ENCODE data around the gene ZWILCH. TPM values are rescaled to one million over a fixed set of nuclear protein-coding genes. Genes with fewer than 3 reads are reported as not detected.
"Not testable (repeated sequence)": the region's sequence is repeated elsewhere in the genome, so short reads cannot be mapped to it uniquely, and the experiment has no call there.

ZWILCH gene
- total RNA-seq, 2 experiments from 2014 or later: 28.1 to 28.7 TPM

- ATAC-seq (ENCODE audit: low read depth) (no peak), DNase-seq (no peak)
- Mint-ChIP-seq H3K27me3 (peaks cover 16% of the 10 kb centered on the region), H3K27ac (no peak overlapping the region), H3K4me3 (no peak overlapping the region), H3K36me3 (no peaks in the 10 kb centered on the region), H3K9me3 (no peaks in the 10 kb centered on the region), H3K4me1 (peaks cover 3% of the 10 kb centered on the region)
- POLR2A ChIA-PET: no interaction called here
Measured at GRCh38 chr15:66586155-66586976, 81.2 kb downstream of the ZWILCH start.

- no peak for ATAC-seq (ENCODE audit: low read depth)
- Mint-ChIP-seq H3K9me3 (no peaks in the 10 kb centered on the region), H3K27me3 (peaks cover 16% of the 10 kb centered on the region), H3K27ac (no peak overlapping the region), H3K36me3 (no peaks in the 10 kb centered on the region), H3K4me3 (no peak overlapping the region), H3K4me1 (no peaks in the 10 kb centered on the region)
- DNase-seq: no peak
- POLR2A ChIA-PET: interaction anchor here (0.6 kb wide), 1 partner anchor 24 kb away, joined by 3 read pairs; no protein-coding TSS in a partner anchor
Measured at GRCh38 chr15:66587020-66587419, 81.9 kb downstream of the ZWILCH start.

- H3K4me3 Mint-ChIP-seq: no peak overlapping the region
- no peaks in the 10 kb centered on the region for H3K9me3 Mint-ChIP-seq
- DNase-seq: no peak
- ATAC-seq (ENCODE audit: low read depth): no peak
- POLR2A ChIA-PET: no interaction called here
- H3K36me3 Mint-ChIP-seq: no peaks in the 10 kb centered on the region
- no peaks in the 10 kb centered on the region for H3K4me1 Mint-ChIP-seq
- H3K27ac Mint-ChIP-seq: no peak overlapping the region
- H3K27me3 Mint-ChIP-seq: peaks cover 16% of the 10 kb centered on the region
Measured at GRCh38 chr15:66587749-66588148, 82.6 kb downstream of the ZWILCH start.

- ATAC-seq (ENCODE audit: low read depth): no peak
- Mint-ChIP-seq H3K4me1 (no peaks in the 10 kb centered on the region), H3K27me3 (peaks cover 16% of the 10 kb centered on the region), H3K9me3 (no peaks in the 10 kb centered on the region), H3K4me3 (no peak overlapping the region), H3K36me3 (no peaks in the 10 kb centered on the region), H3K27ac (no peak overlapping the region)
- no peak for DNase-seq
- POLR2A ChIA-PET: no interaction called here
Measured at GRCh38 chr15:66588537-66588936, 83.4 kb downstream of the ZWILCH start.

GRCh38 chr15:66588971-66589370, 83.8 kb downstream of the ZWILCH start:
- no peak for ATAC-seq (ENCODE audit: low read depth)
- POLR2A ChIA-PET: no interaction called here

GRCh38 chr15:66589429-66589828, 84.3 kb downstream of the ZWILCH start:
- H3K9me3 Mint-ChIP-seq; H3K4me3 Mint-ChIP-seq; H3K4me1 Mint-ChIP-seq; H3K27ac Mint-ChIP-seq; H3K36me3 Mint-ChIP-seq; ATAC-seq (ENCODE audit: low read depth); POLR2A ChIA-PET; DNase-seq: not testable (repeated sequence)
- H3K27me3 Mint-ChIP-seq: peaks cover 14% of the 10 kb centered on the region

More at GRCh38 chr15:66588971-66589370, 83.8 kb downstream of the ZWILCH start:
- no peaks in the 10 kb centered on the region for H3K36me3 Mint-ChIP-seq
- no peaks in the 10 kb centered on the region for H3K4me1 Mint-ChIP-seq
- DNase-seq: no peak
- no peak overlapping the region for H3K4me3 Mint-ChIP-seq
- H3K27ac Mint-ChIP-seq: no peak overlapping the region
- no peaks in the 10 kb centered on the region for H3K9me3 Mint-ChIP-seq
- H3K27me3 Mint-ChIP-seq: peaks cover 16% of the 10 kb centered on the region

GRCh38 chr15:66590435-66590834, 85.3 kb downstream of the ZWILCH start:
- Mint-ChIP-seq H3K27me3 (peaks cover 12% of the 10 kb centered on the region), H3K4me3 (no peak overlapping the region), H3K36me3 (no peaks in the 10 kb centered on the region), H3K4me1 (no peaks in the 10 kb centered on the region), H3K27ac (no peak overlapping the region), H3K9me3 (no peaks in the 10 kb centered on the region)
- DNase-seq (no peak), ATAC-seq (ENCODE audit: low read depth) (no peak)
- POLR2A ChIA-PET: no interaction called here

- Mint-ChIP-seq H3K9me3 (no peaks in the 10 kb centered on the region), H3K36me3 (no peaks in the 10 kb centered on the region), H3K4me3 (no peak overlapping the region), H3K4me1 (no peaks in the 10 kb centered on the region), H3K27me3 (peaks cover 5% of the 10 kb centered on the region), H3K27ac (no peak overlapping the region)
- ATAC-seq (ENCODE audit: low read depth) (no peak), DNase-seq (no peak)
- POLR2A ChIA-PET: no interaction called here
Measured at GRCh38 chr15:66591322-66591862, 86.3 kb downstream of the ZWILCH start.

GRCh38 chr15:66592505-66593218, 87.5 kb downstream of the ZWILCH start:
- no peaks in the 10 kb centered on the region for H3K36me3 Mint-ChIP-seq
- DNase-seq: no peak
- no peaks in the 10 kb centered on the region for H3K9me3 Mint-ChIP-seq
- H3K4me3 Mint-ChIP-seq: no peak overlapping the region
- peaks cover 3% of the 10 kb centered on the region for H3K27me3 Mint-ChIP-seq
- no peak overlapping the region for H3K27ac Mint-ChIP-seq
- POLR2A ChIA-PET: no interaction called here
- ATAC-seq (ENCODE audit: low read depth): no peak
- peaks cover 3% of the 10 kb centered on the region for H3K4me1 Mint-ChIP-seq

- ATAC-seq (ENCODE audit: low read depth): no peak
- DNase-seq: no peak
- Mint-ChIP-seq H3K9me3 (no peaks in the 10 kb centered on the region), H3K27me3 (peaks cover 3% of the 10 kb centered on the region), H3K4me3 (no peak overlapping the region), H3K36me3 (no peaks in the 10 kb centered on the region), H3K4me1 (peaks cover 9% of the 10 kb centered on the region), H3K27ac (no peak overlapping the region)
- POLR2A ChIA-PET: no interaction called here
Measured at GRCh38 chr15:66593219-66593780, 88.2 kb downstream of the ZWILCH start.

- POLR2A ChIA-PET: no interaction called here
- no peak for ATAC-seq (ENCODE audit: low read depth)
- no peak overlapping the region for H3K4me3 Mint-ChIP-seq
- DNase-seq: no peak
- H3K36me3 Mint-ChIP-seq: no peaks in the 10 kb centered on the region
- no peaks in the 10 kb centered on the region for H3K9me3 Mint-ChIP-seq
- peaks cover 15% of the 10 kb centered on the region for H3K4me1 Mint-ChIP-seq
- no peak overlapping the region for H3K27ac Mint-ChIP-seq
- H3K27me3 Mint-ChIP-seq: peaks cover 3% of the 10 kb centered on the region
Measured at GRCh38 chr15:66594344-66594743, 89.2 kb downstream of the ZWILCH start.

- peaks cover 3% of the 10 kb centered on the region for H3K27me3 Mint-ChIP-seq
- no peaks in the 10 kb centered on the region for H3K9me3 Mint-ChIP-seq
- peaks cover 16% of the 10 kb centered on the region for H3K4me1 Mint-ChIP-seq
- POLR2A ChIA-PET: no interaction called here
- DNase-seq (no peak), ATAC-seq (ENCODE audit: low read depth) (no peak)
- H3K27ac Mint-ChIP-seq: peak overlapping the region; percentile 55
- H3K4me3 Mint-ChIP-seq: no peak overlapping the region
- H3K36me3 Mint-ChIP-seq: no peaks in the 10 kb centered on the region
Measured at GRCh38 chr15:66594836-66595235, 89.7 kb downstream of the ZWILCH start.

GRCh38 chr15:66595332-66595731, 90.2 kb downstream of the ZWILCH start:
- Mint-ChIP-seq H3K4me3 (no peak overlapping the region), H3K27ac (no peak overlapping the region), H3K36me3 (no peaks in the 10 kb centered on the region), H3K9me3 (no peaks in the 10 kb centered on the region), H3K4me1 (peaks cover 16% of the 10 kb centered on the region), H3K27me3 (peaks cover 1% of the 10 kb centered on the region)
- POLR2A ChIA-PET: no interaction called here
- ATAC-seq (ENCODE audit: low read depth) (no peak), DNase-seq (no peak)

Measured in activated naive CD8-positive, alpha-beta T cell treated with anti-CD3 and anti-CD28 coated beads, Interleukin-2, amount 10 ng/mL, durations not matched to agents 7 days and 5 days (primary cell).